Lower leg skin (tissue), 3 donors: ENCODE measurements around the gene DUOXA2.

ENCODE experiments used
- POLR2A ChIP-seq, 2 donors: fragments of 450-650 bp; IDR thresholded peaks; one replicate each; pipeline ENCODE4 v1.6.1; 2016 to 2017; ENCODE audit warnings: antibody characterized with exemption in 2 of 2, mild to moderate bottlenecking in 1 of 2, moderate library complexity in 1 of 2
- TF ChIP-seq, protein P1 (sequence below), 3 donors: fragments of 450-650 bp; IDR thresholded peaks; one replicate each; pipeline ENCODE4 v1.5.1; 2016; ENCODE audit warnings: antibody characterized with exemption in 3 of 3, mild to moderate bottlenecking in 3 of 3, moderate library complexity in 2 of 3

GRCh38 chr15:45117308-45118130 lies 3.4 kb downstream of the DUOXA2 start:
- no peak for TF ChIP-seq POLR2A (IDR thresholded peaks at IDR 0.05)
- TF ChIP-seq, protein P1, sequence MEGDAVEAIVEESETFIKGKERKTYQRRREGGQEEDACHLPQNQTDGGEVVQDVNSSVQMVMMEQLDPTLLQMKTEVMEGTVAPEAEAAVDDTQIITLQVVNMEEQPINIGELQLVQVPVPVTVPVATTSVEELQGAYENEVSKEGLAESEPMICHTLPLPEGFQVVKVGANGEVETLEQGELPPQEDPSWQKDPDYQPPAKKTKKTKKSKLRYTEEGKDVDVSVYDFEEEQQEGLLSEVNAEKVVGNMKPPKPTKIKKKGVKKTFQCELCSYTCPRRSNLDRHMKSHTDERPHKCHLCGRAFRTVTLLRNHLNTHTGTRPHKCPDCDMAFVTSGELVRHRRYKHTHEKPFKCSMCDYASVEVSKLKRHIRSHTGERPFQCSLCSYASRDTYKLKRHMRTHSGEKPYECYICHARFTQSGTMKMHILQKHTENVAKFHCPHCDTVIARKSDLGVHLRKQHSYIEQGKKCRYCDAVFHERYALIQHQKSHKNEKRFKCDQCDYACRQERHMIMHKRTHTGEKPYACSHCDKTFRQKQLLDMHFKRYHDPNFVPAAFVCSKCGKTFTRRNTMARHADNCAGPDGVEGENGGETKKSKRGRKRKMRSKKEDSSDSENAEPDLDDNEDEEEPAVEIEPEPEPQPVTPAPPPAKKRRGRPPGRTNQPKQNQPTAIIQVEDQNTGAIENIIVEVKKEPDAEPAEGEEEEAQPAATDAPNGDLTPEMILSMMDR (IDR thresholded peaks at IDR 0.05): no peak
